Small intestine (tissue), 7 donors: ENCODE measurements around the gene MYCBP. TPM values are rescaled to one million over a fixed set of nuclear protein-coding genes. Genes with fewer than 3 reads are reported as not detected.

Source experiments
- DNase-seq, 2 donors: peaks; one replicate each; pipeline versions ENCODE4 v3.0.0 to v3.0.0-alpha.2; 2013
- FAIRE-seq: peaks from 2 replicates; lab custom pipeline; 2012; peaks lifted over from hg19 to GRCh38; lab: Jason Lieb, UNC
- H3K27ac ChIP-seq, 3 donors: one replicate each; pipeline ENCODE4 v1.5.1; 2013; ENCODE audit warnings: low read length in 2 of 3, mild to moderate bottlenecking in 2 of 3, control low read depth in 1 of 3, inconsistent platforms in 1 of 3, low read depth in 1 of 3, moderate library complexity in 1 of 3
- H3K27me3 ChIP-seq, 3 donors: one replicate each; pipeline ENCODE4 v1.6.1; 2013; ENCODE audit warnings: low read length in 3 of 3, inconsistent platforms in 1 of 3; ENCODE audit not compliant: control insufficient read depth in 3 of 3, insufficient read depth in 3 of 3
- H3K36me3 ChIP-seq, 3 donors: one replicate each; pipeline ENCODE4 v1.6.1; 2013; ENCODE audit warnings: low read length in 3 of 3, inconsistent platforms in 1 of 3, low read depth in 1 of 3, mild to moderate bottlenecking in 1 of 3, moderate library complexity in 1 of 3; ENCODE audit not compliant: control insufficient read depth in 3 of 3, insufficient read depth in 2 of 3
- H3K4me1 ChIP-seq, 3 donors: one replicate each; pipeline ENCODE4 v1.6.1; 2013; ENCODE audit warnings: low read length in 2 of 3, inconsistent platforms in 1 of 3, low read depth in 1 of 3, mild to moderate bottlenecking in 1 of 3, moderate library complexity in 1 of 3; ENCODE audit not compliant: control insufficient read depth in 3 of 3, insufficient read depth in 2 of 3
- H3K4me3 ChIP-seq, 3 donors: one replicate each; pipeline ENCODE4 v1.5.1; 2013; ENCODE audit warnings: low read length in 3 of 3, control low read depth in 1 of 3, inconsistent platforms in 1 of 3, low read depth in 1 of 3, mild to moderate bottlenecking in 1 of 3, moderate library complexity in 1 of 3
- H3K9me3 ChIP-seq, 2 donors: one replicate each; pipeline ENCODE4 v1.6.1; 2013; ENCODE audit warnings: low read depth in 1 of 2, low read length in 1 of 2; ENCODE audit not compliant: control insufficient read depth in 2 of 2, insufficient read depth in 1 of 2
- WGBS, 3 donors: extraction: QIAGEN DNeasy Blood & Tissue Kit; methylation state at CpG; one replicate each; pipeline ENCODE4 v1.1.7; 2013; 5-methylcytosine and 5-hydroxymethylcytosine counted together
- polyA plus RNA-seq, 4 donors: library from polyadenylated mRNA; stranded (reverse) in 3 of 4; unstranded in 1 of 4; fragments of 200-250 nt in 3 of 4; fragments of 120-200 nt in 1 of 4; gene quantifications; one replicate each; pipeline versions ENCODE4 v1.2.1 to v1.2.3, GENCODE V29; 2013
- donor health status: healthy with polysubstance abuse.
- donor health status: control.
- donor health status: control.
- donor health status: Bipolar disorder and iron deficiency.
- donor health status: healthy.

Gene MYCBP
- polyA plus RNA-seq, 4 donors = 17.6 to 30.3 (median 23.1) TPM

GRCh38 chr1:38815903-38816627 is 57.1 kb downstream of the MYCBP start:
- Histone ChIP-seq H3K36me3 (no peaks in the 10 kb centered on the region), H3K27me3 (peaks cover 0 to 56% (median 29%) of the 10 kb centered on the region in 3 donors), H3K4me3 (no peak overlapping the region), H3K4me1 (peaks cover 0 to 5% (median 3%) of the 10 kb centered on the region in 3 donors), H3K27ac (no peak overlapping the region), H3K9me3 (peaks cover 0 to 6% of the 10 kb centered on the region in 2 donors)
- DNase-seq (no peak), FAIRE-seq (no peak)
- WGBS, 3 donors = 19 to 34% (median 24%) methylated on average over 30 to 36 of the region's 36 CpGs

- DNase-seq (no peak), FAIRE-seq (no peak)
- Histone ChIP-seq H3K27ac (no peak overlapping the region), H3K4me1 (peaks cover 0 to 5% (median 3%) of the 10 kb centered on the region in 3 donors), H3K4me3 (no peak overlapping the region), H3K36me3 (no peaks in the 10 kb centered on the region), H3K27me3 (peaks cover 0 to 56% (median 26%) of the 10 kb centered on the region in 3 donors), H3K9me3 (peaks cover 0 to 6% of the 10 kb centered on the region in 2 donors)
- 16 to 75% (median 31%) methylated on average over 1 of the region's 1 CpG for WGBS, 3 donors
Measured at GRCh38 chr1:38814984-38815464, 58.1 kb downstream of the MYCBP start.

GRCh38 chr1:38814444-38814983 is 58.6 kb downstream of the MYCBP start:
- Histone ChIP-seq H3K9me3 (peaks cover 0 to 6% of the 10 kb centered on the region in 2 donors), H3K36me3 (no peaks in the 10 kb centered on the region), H3K4me3 (no peak overlapping the region), H3K4me1 (peaks cover 0 to 5% (median 3%) of the 10 kb centered on the region in 3 donors), H3K27ac (no peak overlapping the region), H3K27me3 (peaks cover 0 to 55% (median 23%) of the 10 kb centered on the region in 3 donors)
- FAIRE-seq = no peak
- DNase-seq = no peak
- 53 to 61% (median 54%) methylated on average over 7 of the region's 7 CpGs for WGBS, 3 donors

GRCh38 chr1:38812981-38813380 is 60.2 kb downstream of the MYCBP start:
- WGBS, 3 donors = 44 to 51% (median 48%) methylated on average over 5 of the region's 5 CpGs
- FAIRE-seq = no peak

More at GRCh38 chr1:38812981-38813380, 60.2 kb downstream of the MYCBP start:
- H3K36me3 ChIP-seq = no peaks in the 10 kb centered on the region
- H3K27me3 ChIP-seq = peaks cover 0 to 41% (median 23%) of the 10 kb centered on the region in 3 donors
- DNase-seq = no peak
- no peak overlapping the region for H3K4me3 ChIP-seq
- H3K4me1 ChIP-seq = no peaks in the 10 kb centered on the region
- H3K9me3 ChIP-seq = peaks cover 0 to 6% of the 10 kb centered on the region in 2 donors
- H3K27ac ChIP-seq = no peak overlapping the region

Other genes starting within 250 kb of the MYCBP start
- 10 to 100 TPM; 15.1 to 27.9 (median 25.8) TPM for gene RRAGC, start 13.6 kb downstream of the MYCBP start, polyA plus RNA-seq
- under 1 TPM in 1 of 4 donors, not detected in 3; 0.31 TPM for gene GJA9, start 8.2 kb upstream of the MYCBP start, polyA plus RNA-seq
- gene RHBDL2, start 68.5 kb upstream of the MYCBP start, polyA plus RNA-seq = under 1 TPM in 2 of 4 donors, not detected in 2; 0.24 to 0.43 TPM
- gene AKIRIN1, start 117.9 kb upstream of the MYCBP start, polyA plus RNA-seq = 10 to 100 TPM; 24.5 to 35.8 (median 28.6) TPM
- 100 to 1,000 TPM; 228 to 696 (median 523) TPM for gene NDUFS5, start 153.0 kb upstream of the MYCBP start, polyA plus RNA-seq